IMR-90 (cell line): ENCODE data around the gene RPL31. TPM values are rescaled to one million over a fixed set of nuclear protein-coding genes. Genes with fewer than 3 reads are reported as not detected.

Experiments used
- ATAC-seq: fragments of 200-7000 bp; cut with Tn5 transposase; 2 replicates; pipeline ENCODE4 v1.9.1; 2020; ENCODE audit warnings: low read depth, mild to moderate bottlenecking, moderate library complexity
- BruUV-seq: library from RNA; stranded (reverse); fragments of 400-500 nt; replicated peaks from 2 replicates; lab custom pipeline; 2021; lab: Mats Ljungman, UMichigan
- CTCF ChIA-PET: fragments of 300-600 bp; formaldehyde crosslinking; extraction: SDS; loops from one replicate; lab custom pipeline; 2021; ENCODE audit warnings: antibody characterized with exemption; lab: Yijun Ruan, JAX
- POLR2A ChIA-PET: fragments of 300-600 bp; sonication (Branson Sonifier 250); formaldehyde crosslinking; loops from one replicate; lab custom pipeline; 2022; ENCODE audit warnings: antibody characterized with exemption; ENCODE audit not compliant: unreplicated experiment; lab: Charles Lee
- DNase-seq: peaks from one replicate; pipeline ENCODE4 v3.0.0; 2013
- H2AFZ ChIP-seq: replicated peaks from 2 replicates; pipeline ENCODE3; 2013; ENCODE audit warnings: low read length, mild to moderate bottlenecking; ENCODE audit not compliant: poor library complexity
- H2AK5ac ChIP-seq: 2 replicates; pipeline ENCODE4 v1.6.1; 2013; ENCODE audit warnings: low read depth, low read length, inconsistent platforms
- H2AK9ac ChIP-seq: replicated peaks from 2 replicates; pipeline ENCODE3; 2013; ENCODE audit warnings: mild to moderate bottlenecking, low read depth, low read length, moderate library complexity; ENCODE audit not compliant: poor library complexity
- H2BK120ac ChIP-seq: 2 replicates; pipeline ENCODE4 v1.6.1; 2013; ENCODE audit warnings: low read depth, low read length, inconsistent platforms
- H2BK15ac ChIP-seq: 3 replicates; pipeline ENCODE4 v1.6.1; 2013; ENCODE audit warnings: low read depth, low read length, inconsistent platforms
- H2BK20ac ChIP-seq: 2 replicates; pipeline ENCODE4 v1.6.1; 2013; ENCODE audit warnings: low read depth, mild to moderate bottlenecking, inconsistent platforms, low read length, moderate library complexity
- H2BK5ac ChIP-seq: 2 replicates; pipeline ENCODE4 v1.6.1; 2013; ENCODE audit warnings: mild to moderate bottlenecking, low read depth, low read length, inconsistent platforms; ENCODE audit not compliant: poor library complexity, severe bottlenecking
- H3K14ac ChIP-seq: replicated peaks from 2 replicates; pipeline ENCODE4 v1.6.1; 2013; ENCODE audit warnings: low read depth, low read length, inconsistent platforms
- H3K18ac ChIP-seq: 2 replicates; pipeline ENCODE4 v1.6.1; 2013; ENCODE audit warnings: low read depth, low read length, control low read depth
- H3K23ac ChIP-seq: 2 replicates; pipeline ENCODE4 v1.6.1; 2013; ENCODE audit warnings: low read depth, low read length, inconsistent platforms
- H3K27ac ChIP-seq: 2 replicates; pipeline ENCODE4 v1.5.1; 2013; ENCODE audit warnings: mild to moderate bottlenecking, control low read depth, low read length; ENCODE audit not compliant: insufficient read depth
- H3K27me3 ChIP-seq: 2 replicates; pipeline ENCODE4 v1.6.1; 2013; ENCODE audit warnings: low read length; ENCODE audit not compliant: control insufficient read depth, insufficient read depth
- H3K36me3 ChIP-seq: 2 replicates; pipeline ENCODE4 v1.6.1; 2013; ENCODE audit warnings: low read length, mixed read lengths; ENCODE audit not compliant: control insufficient read depth, insufficient read depth
- H3K4ac ChIP-seq: 2 replicates; pipeline ENCODE4 v1.6.1; 2013; ENCODE audit warnings: low read depth, low read length, inconsistent platforms
- H3K4me1 ChIP-seq: 2 replicates; pipeline ENCODE4 v1.6.1; 2013; ENCODE audit warnings: low read length, mixed read lengths; ENCODE audit not compliant: control insufficient read depth, insufficient read depth
- H3K4me2 ChIP-seq: 2 replicates; pipeline ENCODE4 v1.6.1; 2013; ENCODE audit warnings: low read depth, mild to moderate bottlenecking, control low read depth, low read length, moderate library complexity
- H3K4me3 ChIP-seq: 2 replicates; pipeline ENCODE4 v1.5.1; 2013; ENCODE audit warnings: low read depth, mild to moderate bottlenecking, control low read depth, low read length, moderate library complexity; ENCODE audit not compliant: insufficient read depth
- H3K56ac ChIP-seq: 2 replicates; pipeline ENCODE4 v1.6.1; 2013; ENCODE audit warnings: low read length, inconsistent platforms; ENCODE audit not compliant: insufficient read depth; ENCODE audit errors: extremely low read depth
- H3K79me1 ChIP-seq, 2 experiments: 2 replicates each; pipeline ENCODE4 v1.6.1; 2013; ENCODE audit warnings: low read length in 2 of 2, inconsistent platforms in 1 of 2, low read depth in 1 of 2
- H3K9ac ChIP-seq: 2 replicates; pipeline ENCODE4 v1.6.1; 2013; ENCODE audit warnings: low read depth, low read length, control low read depth
- H3K9me1 ChIP-seq: 2 replicates; pipeline ENCODE4 v1.6.1; 2013; ENCODE audit warnings: low read length, inconsistent platforms; ENCODE audit not compliant: insufficient read depth
- H3K9me3 ChIP-seq: 2 replicates; pipeline ENCODE4 v1.6.1; 2013; ENCODE audit warnings: low read length; ENCODE audit not compliant: control insufficient read depth, insufficient read depth
- H4K20me1 ChIP-seq: 2 replicates; pipeline ENCODE4 v1.6.1; 2013; ENCODE audit warnings: low read length, inconsistent platforms; ENCODE audit not compliant: insufficient read depth
- H4K5ac ChIP-seq: 2 replicates; pipeline ENCODE4 v1.6.1; 2013; ENCODE audit warnings: mild to moderate bottlenecking, low read depth, low read length, control low read depth
- H4K8ac ChIP-seq, 2 experiments: 2 replicates each; pipeline ENCODE4 v1.6.1; 2013; ENCODE audit warnings: low read depth in 2 of 2, low read length in 2 of 2, control low read depth in 1 of 2, inconsistent platforms in 1 of 2
- H4K91ac ChIP-seq: 2 replicates; pipeline ENCODE4 v1.6.1; 2013; ENCODE audit warnings: low read depth, low read length, inconsistent platforms; ENCODE audit not compliant: insufficient read depth
- BHLHE40 ChIP-seq: fragments of 150-350 bp; IDR thresholded peaks from 2 replicates; pipeline ENCODE4 v1.6.1; 2016; ENCODE audit warnings: mild to moderate bottlenecking, low read depth, low read length
- CEBPB ChIP-seq: IDR thresholded peaks from 2 replicates; pipeline ENCODE4 v1.6.1; 2012; ENCODE audit warnings: low read depth, low read length, improper control_type of control experiment
- FOS ChIP-seq: fragments of 150-350 bp; IDR thresholded peaks from 2 replicates; pipeline ENCODE4 v1.6.1; 2016; ENCODE audit warnings: low read depth, low read length
- MAFK ChIP-seq: IDR thresholded peaks from 2 replicates; pipeline ENCODE4 v1.6.1; 2012; ENCODE audit warnings: low read depth, low read length, improper control_type of control experiment
- MAZ ChIP-seq: IDR thresholded peaks from 2 replicates; pipeline ENCODE4 v1.6.1; 2012; ENCODE audit warnings: low read depth, mild to moderate bottlenecking, low read length, improper control_type of control experiment, moderate library complexity, borderline replicate concordance
- MXI1 ChIP-seq: IDR thresholded peaks from 2 replicates; pipeline ENCODE4 v1.6.1; 2012; ENCODE audit warnings: low read depth, mild to moderate bottlenecking, low read length, moderate library complexity, borderline replicate concordance
- NFE2L2 ChIP-seq: fragments of 150-350 bp; IDR thresholded peaks from 2 replicates; pipeline ENCODE4 v1.6.1; 2016; ENCODE audit warnings: low read depth, mild to moderate bottlenecking, low read length
- RAD21 ChIP-seq: IDR thresholded peaks from 2 replicates; pipeline ENCODE4 v1.6.1; 2012; ENCODE audit warnings: low read length, improper control_type of control experiment
- RCOR1 ChIP-seq: IDR thresholded peaks from 2 replicates; pipeline ENCODE4 v1.6.1; 2012; ENCODE audit warnings: mild to moderate bottlenecking, low read length, improper control_type of control experiment; ENCODE audit not compliant: insufficient replicate concordance
- RFX5 ChIP-seq: IDR thresholded peaks from 2 replicates; pipeline ENCODE4 v1.8.0; 2012; ENCODE audit warnings: low read depth, mild to moderate bottlenecking, low read length, moderate library complexity
- SMC3 ChIP-seq: fragments of 150-350 bp; IDR thresholded peaks from 2 replicates; pipeline ENCODE4 v1.6.1; 2016; ENCODE audit warnings: low read depth, mild to moderate bottlenecking, antibody characterized with exemption, low read length, moderate library complexity
- WGBS, 2 experiments: methylation state at CpG; one replicate each; pipeline versions ENCODE4 v1.1.5 to v1.1.7; 2013; ENCODE audit warnings: missing lambda C conversion rate in 2 of 2; ENCODE audit not compliant: insufficient read length in 1 of 2; ENCODE audit errors: extremely low coverage in 2 of 2; 5-methylcytosine and 5-hydroxymethylcytosine counted together
- dilution Hi-C: fragments of 300-500 bp; cut with HindIII; formaldehyde crosslinking; loops from one replicate; pipeline ENCODE4 v1.14.3; 2018; ENCODE audit warnings: low sequenced_read_pairs; ENCODE audit not compliant: unreplicated experiment
- in situ Hi-C: fragments of 300-500 bp; cut with MboI; formaldehyde crosslinking; loops from 3 replicates; pipeline ENCODE4 v1.14.3; 2019; ENCODE audit warnings: low sequenced_read_pairs, inconsistent platforms, mixed read lengths
- intact Hi-C: fragments of 100-400 bp; cut with micrococcal nuclease; formaldehyde crosslinking; loops from 2 replicates; pipeline ENCODE4 v1.10.0; 2022
- polyA plus RNA-seq, 3 experiments: library from polyadenylated mRNA; depleted of rRNA; stranded (reverse); fragments of >200 nt; gene quantifications; 2 replicates each; pipeline ENCODE4 v1.2.3, GENCODE V29; 2012; ENCODE audit warnings: low replicate concordance in 1 of 3
- total RNA-seq: library from RNA; depleted of rRNA; stranded (reverse); fragments of >200 nt; gene quantifications from 2 replicates; pipeline ENCODE4 v1.2.3, GENCODE V29; 2012
- TF ChIP-seq, protein P1 (sequence below): conservative IDR thresholded peaks from 2 replicates; pipeline ENCODE4 v1.5.1; 2012; ENCODE audit warnings: mild to moderate bottlenecking, low read depth, low read length, improper control_type of control experiment
- TF ChIP-seq, protein P2 (sequence below): fragments of 150-350 bp; IDR thresholded peaks from 2 replicates; pipeline ENCODE4 v1.6.1; 2016; ENCODE audit warnings: low read depth, mild to moderate bottlenecking, low read length, moderate library complexity, borderline replicate concordance
- TF ChIP-seq, protein P3 (sequence below): fragments of 150-350 bp; IDR thresholded peaks from 2 replicates; pipeline ENCODE4 v1.6.1; 2017; ENCODE audit warnings: mild to moderate bottlenecking, antibody characterized with exemption, low read length, low read depth

RPL31 gene
- total and polyA plus RNA-seq, 2 of the 4 experiments (the other 2 are of a cell fraction): 358 to 2,908 TPM

DNA sequence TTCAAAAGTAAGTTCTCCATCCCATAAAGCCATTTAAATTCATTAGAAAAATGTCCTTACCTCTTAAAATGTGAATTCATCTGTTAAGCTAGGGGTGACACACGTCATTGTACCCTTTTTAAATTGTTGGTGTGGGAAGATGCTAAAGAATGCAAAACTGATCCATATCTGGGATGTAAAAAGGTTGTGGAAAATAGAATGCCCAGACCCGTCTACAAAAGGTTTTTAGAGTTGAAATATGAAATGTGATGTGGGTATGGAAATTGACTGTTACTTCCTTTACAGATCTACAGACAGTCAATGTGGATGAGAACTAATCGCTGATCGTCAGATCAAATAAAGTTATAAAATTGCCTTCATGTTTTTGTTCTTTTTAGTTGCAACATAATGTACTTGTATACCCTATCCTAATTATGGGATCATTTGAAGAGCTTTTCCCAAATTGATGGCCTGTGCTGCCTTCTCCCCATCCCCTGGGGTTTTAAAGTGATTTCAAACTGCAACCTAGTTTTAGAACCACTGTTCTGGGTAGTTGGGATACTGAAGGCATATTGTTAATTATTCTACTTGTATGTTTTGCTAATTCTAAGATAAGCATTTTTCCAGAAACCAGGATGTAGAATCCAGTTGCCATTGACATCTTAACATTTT lies 4.1 kb downstream of the RPL31 start:
- Histone ChIP-seq H3K36me3 (peaks cover 47% of the 10 kb centered on the region), H3K9me3 (no peaks in the 10 kb centered on the region)
- POLR2A ChIA-PET: no interaction called here

More for the DNA sequence above, 4.1 kb downstream of the RPL31 start:
- Histone ChIP-seq H4K5ac (no peak overlapping the region), H2BK20ac (no peak overlapping the region), H3K4me1 (peaks cover 10% of the 10 kb centered on the region), H2AK9ac (no peak overlapping the region), H3K79me1 (peaks cover 21 to 65% of the 10 kb centered on the region in 2 experiments), H2BK5ac (no peak overlapping the region), H2BK120ac (no peak overlapping the region), H3K56ac (no peak overlapping the region), H3K9me1 (peaks cover 20% of the 10 kb centered on the region), H3K4me2 (no peak overlapping the region), H4K8ac (no peak overlapping the region), H3K23ac (no peak overlapping the region), H2AK5ac (no peak overlapping the region), H3K27me3 (no peaks in the 10 kb centered on the region), H4K20me1 (peaks cover 65% of the 10 kb centered on the region), H4K91ac (no peak overlapping the region), H3K14ac (no peak overlapping the region), H3K27ac (no peak overlapping the region), H2BK15ac (no peak overlapping the region), H3K4me3 (no peak overlapping the region), H3K9ac (no peak overlapping the region), H2AFZ (no peak overlapping the region), H3K18ac (no peak overlapping the region), H3K4ac (no peak overlapping the region)
- dilution Hi-C loops: no loop called here
- CTCF ChIA-PET: interaction anchor here (0.6 kb wide), 1 partner anchor 566 kb away, joined by 3 read pairs; no protein-coding TSS in a partner anchor
- intact Hi-C loops: no loop called here
- no peak for DNase-seq
- BruUV-seq: no TSS peak
- no CpG with 5 or more reads among the region's 4 CpGs for WGBS, 2 experiments
- in situ Hi-C loops: no loop called here
- TF ChIP-seq RAD21 (no peak), BHLHE40 (no peak), MAZ (no peak), RCOR1 (no peak), RFX5 (no peak), NFE2L2 (no peak), MAFK (no peak), SMC3 (no peak), FOS (no peak), MXI1 (no peak), CEBPB (no peak)
- TF ChIP-seq, protein P1, sequence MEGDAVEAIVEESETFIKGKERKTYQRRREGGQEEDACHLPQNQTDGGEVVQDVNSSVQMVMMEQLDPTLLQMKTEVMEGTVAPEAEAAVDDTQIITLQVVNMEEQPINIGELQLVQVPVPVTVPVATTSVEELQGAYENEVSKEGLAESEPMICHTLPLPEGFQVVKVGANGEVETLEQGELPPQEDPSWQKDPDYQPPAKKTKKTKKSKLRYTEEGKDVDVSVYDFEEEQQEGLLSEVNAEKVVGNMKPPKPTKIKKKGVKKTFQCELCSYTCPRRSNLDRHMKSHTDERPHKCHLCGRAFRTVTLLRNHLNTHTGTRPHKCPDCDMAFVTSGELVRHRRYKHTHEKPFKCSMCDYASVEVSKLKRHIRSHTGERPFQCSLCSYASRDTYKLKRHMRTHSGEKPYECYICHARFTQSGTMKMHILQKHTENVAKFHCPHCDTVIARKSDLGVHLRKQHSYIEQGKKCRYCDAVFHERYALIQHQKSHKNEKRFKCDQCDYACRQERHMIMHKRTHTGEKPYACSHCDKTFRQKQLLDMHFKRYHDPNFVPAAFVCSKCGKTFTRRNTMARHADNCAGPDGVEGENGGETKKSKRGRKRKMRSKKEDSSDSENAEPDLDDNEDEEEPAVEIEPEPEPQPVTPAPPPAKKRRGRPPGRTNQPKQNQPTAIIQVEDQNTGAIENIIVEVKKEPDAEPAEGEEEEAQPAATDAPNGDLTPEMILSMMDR: no peak
- TF ChIP-seq, protein P2, sequence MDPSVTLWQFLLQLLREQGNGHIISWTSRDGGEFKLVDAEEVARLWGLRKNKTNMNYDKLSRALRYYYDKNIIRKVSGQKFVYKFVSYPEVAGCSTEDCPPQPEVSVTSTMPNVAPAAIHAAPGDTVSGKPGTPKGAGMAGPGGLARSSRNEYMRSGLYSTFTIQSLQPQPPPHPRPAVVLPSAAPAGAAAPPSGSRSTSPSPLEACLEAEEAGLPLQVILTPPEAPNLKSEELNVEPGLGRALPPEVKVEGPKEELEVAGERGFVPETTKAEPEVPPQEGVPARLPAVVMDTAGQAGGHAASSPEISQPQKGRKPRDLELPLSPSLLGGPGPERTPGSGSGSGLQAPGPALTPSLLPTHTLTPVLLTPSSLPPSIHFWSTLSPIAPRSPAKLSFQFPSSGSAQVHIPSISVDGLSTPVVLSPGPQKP: no peak
- TF ChIP-seq, protein P3, sequence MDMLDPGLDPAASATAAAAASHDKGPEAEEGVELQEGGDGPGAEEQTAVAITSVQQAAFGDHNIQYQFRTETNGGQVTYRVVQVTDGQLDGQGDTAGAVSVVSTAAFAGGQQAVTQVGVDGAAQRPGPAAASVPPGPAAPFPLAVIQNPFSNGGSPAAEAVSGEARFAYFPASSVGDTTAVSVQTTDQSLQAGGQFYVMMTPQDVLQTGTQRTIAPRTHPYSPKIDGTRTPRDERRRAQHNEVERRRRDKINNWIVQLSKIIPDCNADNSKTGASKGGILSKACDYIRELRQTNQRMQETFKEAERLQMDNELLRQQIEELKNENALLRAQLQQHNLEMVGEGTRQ: no peak
- ATAC-seq: no peak
